GM23338 (cell line): ENCODE data around the gene FASTKD2.

ENCODE experiments used
- CTCF ChIP-seq, 2 experiments: fragments of 200-600 bp in 1 of 2; sonication (generic) in 1 of 2; conservative IDR thresholded peaks; 2 replicates each; pipeline versions ENCODE4 v1.5.1 to v1.6.1; 2016 to 2017; ENCODE audit warnings: antibody characterized with exemption in 2 of 2, low read depth in 2 of 2, mild to moderate bottlenecking in 2 of 2, moderate library complexity in 1 of 2
- EZH2phosphoT487 ChIP-seq: fragments of 200-600 bp; sonication (generic); IDR thresholded peaks from one replicate; pipeline ENCODE4 v1.8.1; 2018; ENCODE audit warnings: antibody characterized with exemption; ENCODE audit not compliant: unreplicated experiment
- JUNB ChIP-seq: IDR thresholded peaks from one replicate; pipeline ENCODE4 v1.6.1; 2016; ENCODE audit warnings: antibody characterized with exemption; ENCODE audit not compliant: unreplicated experiment
- ZNF331 ChIP-seq: fragments of 250-450 bp; sonication (Bioruptor Pico); IDR thresholded peaks from 2 replicates; pipeline ENCODE4 v1.5.0; 2020; ENCODE audit warnings: low read depth, mild to moderate bottlenecking, moderate library complexity
- TF ChIP-seq, protein P1 (sequence below): IDR thresholded peaks from one replicate; pipeline ENCODE4 v1.6.1; 2018; ENCODE audit warnings: antibody characterized with exemption; ENCODE audit not compliant: unreplicated experiment

DNA sequence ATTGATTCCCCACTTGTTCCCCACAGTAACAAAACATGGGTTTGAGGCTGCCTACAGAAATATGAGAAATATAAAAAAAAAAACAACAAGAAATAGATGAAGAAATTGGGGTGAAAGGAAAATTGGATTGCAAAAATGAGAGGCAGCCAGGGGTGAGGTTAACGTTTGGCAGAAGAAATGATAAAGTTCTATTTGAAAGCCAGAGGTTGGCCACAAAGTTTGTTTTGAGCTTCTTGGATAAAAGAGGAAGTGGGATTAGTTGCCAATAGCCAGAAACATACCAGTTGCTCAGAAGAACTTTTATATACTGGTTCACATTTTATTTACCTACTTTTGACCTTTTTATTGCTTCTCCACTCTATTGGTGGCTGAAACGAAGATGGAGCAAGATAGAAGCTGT lies 67.5 kb downstream of the FASTKD2 start:
- TF ChIP-seq JUNB (no peak), CTCF (conservative IDR thresholded peaks at IDR 0.05; ENCODE audit: low read depth in 2 of 2) (no peak), EZH2phosphoT487 (no peak), ZNF331 (CRISPR knock-in tag) (no peak)
- TF ChIP-seq, protein P1, sequence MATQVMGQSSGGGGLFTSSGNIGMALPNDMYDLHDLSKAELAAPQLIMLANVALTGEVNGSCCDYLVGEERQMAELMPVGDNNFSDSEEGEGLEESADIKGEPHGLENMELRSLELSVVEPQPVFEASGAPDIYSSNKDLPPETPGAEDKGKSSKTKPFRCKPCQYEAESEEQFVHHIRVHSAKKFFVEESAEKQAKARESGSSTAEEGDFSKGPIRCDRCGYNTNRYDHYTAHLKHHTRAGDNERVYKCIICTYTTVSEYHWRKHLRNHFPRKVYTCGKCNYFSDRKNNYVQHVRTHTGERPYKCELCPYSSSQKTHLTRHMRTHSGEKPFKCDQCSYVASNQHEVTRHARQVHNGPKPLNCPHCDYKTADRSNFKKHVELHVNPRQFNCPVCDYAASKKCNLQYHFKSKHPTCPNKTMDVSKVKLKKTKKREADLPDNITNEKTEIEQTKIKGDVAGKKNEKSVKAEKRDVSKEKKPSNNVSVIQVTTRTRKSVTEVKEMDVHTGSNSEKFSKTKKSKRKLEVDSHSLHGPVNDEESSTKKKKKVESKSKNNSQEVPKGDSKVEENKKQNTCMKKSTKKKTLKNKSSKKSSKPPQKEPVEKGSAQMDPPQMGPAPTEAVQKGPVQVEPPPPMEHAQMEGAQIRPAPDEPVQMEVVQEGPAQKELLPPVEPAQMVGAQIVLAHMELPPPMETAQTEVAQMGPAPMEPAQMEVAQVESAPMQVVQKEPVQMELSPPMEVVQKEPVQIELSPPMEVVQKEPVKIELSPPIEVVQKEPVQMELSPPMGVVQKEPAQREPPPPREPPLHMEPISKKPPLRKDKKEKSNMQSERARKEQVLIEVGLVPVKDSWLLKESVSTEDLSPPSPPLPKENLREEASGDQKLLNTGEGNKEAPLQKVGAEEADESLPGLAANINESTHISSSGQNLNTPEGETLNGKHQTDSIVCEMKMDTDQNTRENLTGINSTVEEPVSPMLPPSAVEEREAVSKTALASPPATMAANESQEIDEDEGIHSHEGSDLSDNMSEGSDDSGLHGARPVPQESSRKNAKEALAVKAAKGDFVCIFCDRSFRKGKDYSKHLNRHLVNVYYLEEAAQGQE = no peak
